ENCODE measurements around the gene ASCL1.

Gene ASCL1

DNA sequence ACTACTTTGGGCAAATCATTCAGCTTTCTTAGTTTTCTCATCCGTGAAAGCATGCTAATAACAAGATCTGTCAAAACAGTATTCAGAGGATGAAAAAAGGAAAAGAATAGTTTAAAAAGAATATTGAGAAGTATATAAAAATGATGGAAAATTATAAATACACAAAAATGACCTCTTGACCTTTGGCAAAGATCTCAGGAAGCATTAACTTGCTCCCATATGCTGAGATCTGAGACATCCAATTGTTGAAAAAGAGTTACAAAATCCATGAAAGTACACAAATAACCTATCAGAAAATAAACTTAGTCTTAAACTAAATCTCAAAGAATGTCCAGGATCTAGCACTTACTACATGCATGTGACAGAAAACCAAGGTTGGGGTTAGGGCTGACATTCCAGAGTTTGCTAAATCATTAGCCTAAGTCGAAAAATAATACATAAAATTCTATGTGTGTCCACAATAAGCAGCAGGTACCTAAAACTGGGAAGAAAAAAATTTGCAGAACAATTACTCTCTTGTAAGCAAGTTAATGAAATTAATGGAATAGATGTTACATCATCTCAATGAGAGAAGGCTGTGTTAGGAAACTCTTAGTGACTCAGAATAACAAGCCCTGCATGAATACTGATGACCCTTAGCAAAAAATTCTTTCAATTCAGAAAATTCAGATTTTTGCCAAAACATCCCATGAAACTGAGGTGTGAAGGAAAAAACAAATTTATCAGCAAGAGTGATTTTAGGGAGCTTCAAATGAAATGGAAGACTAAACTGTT, 43.8 kb upstream of the ASCL1 start:
- TF ChIP-seq, protein P1, sequence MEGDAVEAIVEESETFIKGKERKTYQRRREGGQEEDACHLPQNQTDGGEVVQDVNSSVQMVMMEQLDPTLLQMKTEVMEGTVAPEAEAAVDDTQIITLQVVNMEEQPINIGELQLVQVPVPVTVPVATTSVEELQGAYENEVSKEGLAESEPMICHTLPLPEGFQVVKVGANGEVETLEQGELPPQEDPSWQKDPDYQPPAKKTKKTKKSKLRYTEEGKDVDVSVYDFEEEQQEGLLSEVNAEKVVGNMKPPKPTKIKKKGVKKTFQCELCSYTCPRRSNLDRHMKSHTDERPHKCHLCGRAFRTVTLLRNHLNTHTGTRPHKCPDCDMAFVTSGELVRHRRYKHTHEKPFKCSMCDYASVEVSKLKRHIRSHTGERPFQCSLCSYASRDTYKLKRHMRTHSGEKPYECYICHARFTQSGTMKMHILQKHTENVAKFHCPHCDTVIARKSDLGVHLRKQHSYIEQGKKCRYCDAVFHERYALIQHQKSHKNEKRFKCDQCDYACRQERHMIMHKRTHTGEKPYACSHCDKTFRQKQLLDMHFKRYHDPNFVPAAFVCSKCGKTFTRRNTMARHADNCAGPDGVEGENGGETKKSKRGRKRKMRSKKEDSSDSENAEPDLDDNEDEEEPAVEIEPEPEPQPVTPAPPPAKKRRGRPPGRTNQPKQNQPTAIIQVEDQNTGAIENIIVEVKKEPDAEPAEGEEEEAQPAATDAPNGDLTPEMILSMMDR (IDR thresholded peaks at IDR 0.05; ENCODE audit: low read depth, low read length, missing control alignments) = no peak
- H3K4me3 ChIP-seq (replicated peaks; ENCODE audit: low read depth, low read length) = no peak overlapping the region
- no peak for DNase-seq (ENCODE audit: extremely low read depth, low read depth)

DNA sequence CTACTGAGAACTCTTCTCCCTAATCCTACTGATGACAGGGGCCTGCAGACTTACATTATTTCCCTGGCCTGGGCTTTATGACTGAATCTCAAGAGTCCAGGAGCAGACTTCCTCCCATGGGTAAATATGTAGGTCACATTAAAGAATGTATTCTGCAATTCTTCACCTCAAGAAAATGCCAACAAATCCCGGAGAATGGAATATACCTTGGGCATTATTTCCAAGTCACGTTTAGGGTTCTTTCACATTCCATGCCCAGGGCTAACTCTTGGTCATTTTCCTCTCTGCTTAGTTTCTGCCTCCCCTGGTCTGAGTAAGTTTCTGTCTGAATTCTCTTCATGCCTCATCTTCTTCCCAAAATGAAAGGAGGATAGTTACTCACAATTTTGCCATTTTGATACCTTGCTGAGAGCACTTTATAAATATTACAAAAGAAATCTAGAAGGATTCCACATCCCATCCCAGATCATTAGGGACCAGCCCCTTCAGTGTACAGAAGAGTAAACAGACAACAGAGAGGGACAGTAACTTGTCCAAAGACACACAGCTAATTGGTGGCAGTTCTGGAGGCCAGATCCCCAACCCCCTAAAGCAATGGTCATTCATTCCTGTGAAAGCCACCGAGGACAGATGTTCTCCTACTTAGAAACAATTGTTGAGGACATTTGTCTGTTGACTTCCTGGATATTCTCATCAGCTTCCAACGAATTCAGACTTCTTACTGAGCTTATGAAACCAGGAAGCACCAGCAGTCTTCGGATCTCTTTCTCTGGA, 41.0 kb upstream of the ASCL1 start:
- DNase-seq (ENCODE audit: extremely low read depth, low read depth) = no peak
- TF ChIP-seq, protein P1 (IDR thresholded peaks at IDR 0.05; ENCODE audit: low read depth, low read length, missing control alignments) = no peak
- no peak overlapping the region for H3K4me3 ChIP-seq (replicated peaks; ENCODE audit: low read depth, low read length)

DNA sequence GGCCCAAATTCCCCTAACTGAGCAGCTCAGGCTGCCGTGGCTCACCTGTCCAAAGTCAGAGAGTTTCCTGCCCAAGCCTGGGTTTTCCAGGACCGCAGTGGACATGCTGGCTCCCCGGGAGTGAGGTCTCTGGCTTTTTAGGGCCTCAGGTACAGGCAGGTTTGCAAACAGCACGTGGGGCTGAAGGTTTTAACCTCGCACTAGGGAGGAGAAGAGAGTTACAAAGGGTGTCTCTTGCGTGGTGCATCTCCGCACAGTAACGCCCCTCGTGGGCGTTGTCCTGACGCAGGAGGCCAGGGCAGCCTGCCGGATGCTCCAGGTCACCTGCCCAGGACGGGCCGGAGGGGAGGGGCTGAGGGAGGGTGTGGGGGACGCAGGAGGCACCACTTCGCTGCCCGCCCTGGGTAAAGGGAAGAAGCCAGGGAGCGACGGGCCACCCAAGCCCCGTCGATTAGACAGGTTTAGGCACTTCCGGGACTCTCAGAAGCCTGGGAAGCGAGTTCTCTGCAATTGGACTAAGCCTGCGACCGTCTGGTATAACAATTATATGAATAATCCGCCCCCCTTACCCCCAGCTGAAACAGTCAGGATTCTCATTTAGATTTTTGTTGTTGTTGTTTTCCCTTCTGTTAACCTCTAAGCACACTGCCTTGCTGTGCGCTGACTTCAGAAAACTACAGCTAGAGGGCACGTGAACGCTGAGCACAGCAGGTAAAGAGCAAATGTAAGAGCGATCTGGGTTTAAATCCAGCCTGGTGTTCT, 40.3 kb upstream of the ASCL1 start, which contains the start of gene PAH:
PAH (minus strand) TSS at position 219 of the 762 bp plus-strand sequence; CDS start at position 105, 114 bp downstream.
- no peak for DNase-seq (ENCODE audit: extremely low read depth, low read depth)
- TF ChIP-seq, protein P1 (IDR thresholded peaks at IDR 0.05; ENCODE audit: low read depth, low read length, missing control alignments) = no peak
- H3K4me3 ChIP-seq (replicated peaks; ENCODE audit: low read depth, low read length) = no peak within 1 kb of the TSS

DNA sequence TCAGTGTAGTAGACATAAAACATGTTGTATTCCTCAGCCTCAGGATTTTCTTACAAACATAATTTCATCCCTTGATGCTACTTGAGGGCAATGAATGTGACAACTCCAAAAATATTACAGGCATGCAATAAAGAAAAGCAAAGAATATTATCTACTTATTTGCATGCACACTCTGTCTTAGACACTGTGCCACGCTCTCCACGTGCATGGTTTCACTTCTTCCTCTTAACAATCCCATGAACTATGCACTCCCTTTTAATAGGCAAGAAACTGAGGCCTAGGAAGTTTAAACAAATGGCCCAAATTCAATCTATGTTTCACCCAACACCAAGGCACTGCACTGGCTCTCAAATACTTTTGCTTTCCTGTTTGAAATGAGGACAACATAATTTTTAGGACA, 38.6 kb upstream of the ASCL1 start:
- H3K4me3 ChIP-seq (replicated peaks; ENCODE audit: low read depth, low read length) = no peak overlapping the region
- DNase-seq (ENCODE audit: extremely low read depth, low read depth) = no peak
- TF ChIP-seq, protein P1 (IDR thresholded peaks at IDR 0.05; ENCODE audit: low read depth, low read length, missing control alignments) = no peak

DNA sequence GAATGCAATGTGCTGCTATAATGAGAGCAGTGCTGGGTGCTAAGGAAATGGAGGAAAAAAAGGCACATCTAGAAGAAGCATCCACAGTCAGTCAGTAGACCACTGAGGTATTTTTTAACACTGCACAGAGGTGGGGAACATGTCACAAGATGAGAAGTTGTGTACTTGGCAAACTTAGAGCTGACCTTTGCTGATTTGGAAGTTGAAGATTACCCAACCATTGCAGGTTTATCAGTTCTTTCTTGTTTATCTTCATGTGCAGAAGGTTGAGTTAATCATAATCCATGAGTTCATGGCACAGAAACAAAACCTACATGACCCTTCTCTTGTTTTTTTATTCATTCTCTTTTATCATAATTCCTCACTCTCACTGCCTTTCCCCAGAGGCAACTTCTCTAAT, 37.2 kb upstream of the ASCL1 start:
- no peak for DNase-seq (ENCODE audit: extremely low read depth, low read depth)
- H3K4me3 ChIP-seq (replicated peaks; ENCODE audit: low read depth, low read length) = no peak overlapping the region
- TF ChIP-seq, protein P1 (IDR thresholded peaks at IDR 0.05; ENCODE audit: low read depth, low read length, missing control alignments) = no peak

DNA sequence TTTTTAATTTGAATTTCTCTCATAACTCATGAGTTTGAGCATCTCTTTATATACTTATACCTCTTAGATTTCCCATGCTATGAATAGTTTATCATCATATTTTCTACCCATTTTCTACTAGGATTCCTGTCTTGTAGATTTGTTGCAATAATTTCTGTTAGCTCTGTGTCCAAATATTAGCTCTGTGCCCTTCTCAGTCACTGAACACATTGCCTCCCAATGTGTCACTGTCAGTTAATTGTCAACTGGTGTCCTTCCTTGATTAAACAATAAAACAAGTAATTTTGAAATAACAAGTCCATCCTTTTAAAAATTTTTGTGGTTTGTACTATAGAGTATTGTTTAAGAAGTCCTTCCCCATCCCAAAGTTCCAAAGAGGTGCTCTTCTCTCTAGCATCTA, 36.2 kb upstream of the ASCL1 start:
- no peak for DNase-seq (ENCODE audit: extremely low read depth, low read depth)
- TF ChIP-seq, protein P1 (IDR thresholded peaks at IDR 0.05; ENCODE audit: low read depth, low read length, missing control alignments) = no peak
- H3K4me3 ChIP-seq (replicated peaks; ENCODE audit: low read depth, low read length) = no peak overlapping the region
